ENCODE measurements around the gene F10. TPM values are rescaled to one million over a fixed set of nuclear protein-coding genes. Genes with fewer than 3 reads are reported as not detected.

F10 gene
- total and polyA plus RNA-seq, 2 of the 13 experiments (the other 11 are each of a cell fraction or from before 2014, with no cell fraction given) = 58.4 to 237 TPM

- TF ChIP-seq DNMT3B (CRISPR knock-in tag; conservative IDR thresholded peaks at IDR 0.05) = no peak
- TF ChIP-seq ZNF577 (CRISPR knock-in tag; IDR thresholded peaks at IDR 0.05; ENCODE audit: borderline replicate concordance, low read depth) = no peak
- peak; percentile 75; the same call in 1 of the 2 replicates for TF ChIP-seq IKZF5 (CRISPR knock-in tag; IDR thresholded peaks at IDR 0.05)
- no peak for TF ChIP-seq THAP8 (CRISPR knock-in tag; IDR thresholded peaks at IDR 0.05; ENCODE audit: borderline replicate concordance)
- peak; percentile 13; the same call in 1 of the 2 replicates for TF ChIP-seq FOXP1 (IDR thresholded peaks at IDR 0.05)
- TF ChIP-seq FOXP1 (CRISPR knock-in tag; IDR thresholded peaks at IDR 0.05) = peak; percentile 77
- TF ChIP-seq ZNF329 (CRISPR knock-in tag; IDR thresholded peaks at IDR 0.05; ENCODE audit: low read depth) = 0 out of 2 replicates have a peak, but pooled peaks have one; percentile 49
- TF ChIP-seq ZBTB38 (CRISPR knock-in tag; IDR thresholded peaks at IDR 0.05) = peak; percentile 92
- peak; percentile 97 for TF ChIP-seq FOXA3 (CRISPR knock-in tag; IDR thresholded peaks at IDR 0.05)
- no peak for TF ChIP-seq AKNA (CRISPR knock-in tag; IDR thresholded peaks at IDR 0.05; ENCODE audit: borderline replicate concordance)
- TF ChIP-seq ZFP37 (CRISPR knock-in tag; IDR thresholded peaks at IDR 0.05; ENCODE audit: borderline replicate concordance) = peak; percentile 69; the same call in 1 of the 2 replicates
- peak; percentile 61 for TF ChIP-seq GABPB1 (CRISPR knock-in tag; IDR thresholded peaks at IDR 0.05)
- TF ChIP-seq PRDM10 (CRISPR knock-in tag; IDR thresholded peaks at IDR 0.05; ENCODE audit: low read depth) = 0 out of 2 replicates have a peak, but pooled peaks have one; percentile 34
- TF ChIP-seq IRX3 (CRISPR knock-in tag; IDR thresholded peaks at IDR 0.05; ENCODE audit: borderline replicate concordance, low read depth) = 0 out of 2 replicates have a peak, but pooled peaks have one; percentile 29
- peak; percentile 92; the same call in 1 of the 2 replicates for TF ChIP-seq ZNF441 (CRISPR knock-in tag; IDR thresholded peaks at IDR 0.05; ENCODE audit: borderline replicate concordance)
- TF ChIP-seq ZNF136 (CRISPR knock-in tag; IDR thresholded peaks at IDR 0.05; ENCODE audit: low read depth) = peak; percentile 95
- TF ChIP-seq ARNTL (CRISPR knock-in tag; IDR thresholded peaks at IDR 0.05) = peak; percentile 79; the same call in 1 of the 2 replicates
- peak; percentile 33; the same call in 1 of the 2 replicates for TF ChIP-seq CREB1 (IDR thresholded peaks at IDR 0.05)
- no peak for TF ChIP-seq CREB1 (CRISPR knock-in tag; IDR thresholded peaks at IDR 0.05)
Observed at GRCh38 chr13:113105032-113105920, 17.3 kb upstream of the F10 start, which contains the start of gene F7 (continued).
